B cell (primary cell): ENCODE data around the gene FILIP1. TPM values are rescaled to one million over a fixed set of nuclear protein-coding genes. Genes with fewer than 3 reads are reported as not detected.

Experiments
- ATAC-seq: fragments of 200-7000 bp; cut with Tn5 transposase; one replicate; pipeline ENCODE4 v1.10.0; 2021; ENCODE audit warnings: low read depth, mild to moderate bottlenecking, moderate number of reproducible peaks, moderate library complexity
- CTCF ChIA-PET: fragments of 350-600 bp; sonication (Branson Sonifier 250); formaldehyde crosslinking; loops from one replicate; lab custom pipeline; 2021; ENCODE audit warnings: antibody characterized with exemption, inconsistent platforms; lab: Charles Lee
- POLR2A ChIA-PET: fragments of 350-600 bp; sonication (Branson Sonifier 250); formaldehyde crosslinking; loops from one replicate; lab custom pipeline; 2021; ENCODE audit warnings: antibody characterized with exemption; lab: Charles Lee
- DNase-seq: peaks from one replicate; pipeline ENCODE4 v3.0.0; 2013
- H2AFZ ChIP-seq: 2 replicates; pipeline ENCODE4 v1.6.1; 2012; ENCODE audit warnings: mild to moderate bottlenecking, low read depth, low read length; ENCODE audit not compliant: insufficient read depth, poor library complexity, severe bottlenecking
- H3K27ac ChIP-seq, 2 donors: 1 replicate in 1 of 2; 2 replicates in 1 of 2; pipeline ENCODE4 v1.5.1; 2012 to 2013; ENCODE audit warnings: low read length in 2 of 2, mild to moderate bottlenecking in 2 of 2, moderate library complexity in 1 of 2
- H3K27me3 ChIP-seq, 4 experiments: fragments of 200-600 bp in 1 of 4; sonication (generic) in 1 of 4; replicated peaks in 1 of 4; 1 replicate in 2 of 4; 2 replicates in 2 of 4; pipeline versions ENCODE4 v1.6.1 to v1.7.0; 2013 to 2016; ENCODE audit warnings: low read length in 3 of 4, mild to moderate bottlenecking in 2 of 4, mixed read lengths in 1 of 4, moderate library complexity in 1 of 4; ENCODE audit not compliant: insufficient read depth in 4 of 4, control insufficient read depth in 3 of 4; ENCODE audit errors: control extremely low read depth in 1 of 4
- H3K36me3 ChIP-seq, 2 experiments: replicated peaks in 1 of 2; 1 replicate in 1 of 2; 2 replicates in 1 of 2; pipeline versions ENCODE4 v1.6.1 to v1.7.1; 2013; ENCODE audit warnings: low read length in 1 of 2; ENCODE audit not compliant: insufficient read depth in 2 of 2, control insufficient read depth in 1 of 2; ENCODE audit errors: control extremely low read depth in 1 of 2, extremely low read depth in 1 of 2
- H3K4me1 ChIP-seq, 2 donors: fragments of 200-600 bp in 1 of 2; sonication (generic) in 1 of 2; 1 replicate in 1 of 2; 2 replicates in 1 of 2; pipeline versions ENCODE4 v1.5.1 to v1.6.1; 2013 to 2017; ENCODE audit warnings: low read length in 2 of 2; ENCODE audit not compliant: control insufficient read depth in 2 of 2, insufficient read depth in 2 of 2
- H3K4me2 ChIP-seq: replicated peaks from 2 replicates; pipeline ENCODE3; 2012; ENCODE audit warnings: mild to moderate bottlenecking, low read depth, low read length; ENCODE audit not compliant: poor library complexity, severe bottlenecking
- H3K4me3 ChIP-seq, 5 experiments: fragments of 200-600 bp in 1 of 5; sonication (generic) in 1 of 5; 1 replicate in 3 of 5; 2 replicates in 2 of 5; pipeline versions ENCODE4 v1.5.1 to v1.7.0; 2011 to 2016; ENCODE audit warnings: low read length in 4 of 5, mild to moderate bottlenecking in 4 of 5, low read depth in 2 of 5, control low read depth in 1 of 5, moderate library complexity in 1 of 5; ENCODE audit not compliant: insufficient read depth in 1 of 5; ENCODE audit errors: control extremely low read depth in 1 of 5, extremely low read depth in 1 of 5
- H3K79me2 ChIP-seq: fragments of 200-600 bp; sonication (generic); one replicate; pipeline ENCODE4 v1.6.0; 2016; ENCODE audit warnings: low read length; ENCODE audit not compliant: control insufficient read depth, insufficient read depth
- H3K9ac ChIP-seq: fragments of 200-600 bp; sonication (generic); 2 replicates; pipeline ENCODE4 v1.6.1; 2017; ENCODE audit warnings: mild to moderate bottlenecking, low read length, moderate library complexity
- H3K9me3 ChIP-seq, 3 donors: one replicate each; pipeline versions ENCODE4 v1.6.1 to v1.7.1; 2013; ENCODE audit warnings: low read length in 2 of 3; ENCODE audit not compliant: control insufficient read depth in 2 of 3, insufficient read depth in 1 of 3; ENCODE audit errors: control extremely low read depth in 1 of 3
- H4K20me1 ChIP-seq: 2 replicates; pipeline ENCODE4 v1.6.0; 2012; ENCODE audit warnings: mild to moderate bottlenecking, low read length; ENCODE audit not compliant: insufficient read depth, control insufficient read depth, poor library complexity, severe bottlenecking
- H3K27ac Mint-ChIP-seq: one replicate; pipeline ENCODE4 v1.8.0; 2021; ENCODE audit warnings: mixed read lengths
- H3K27me3 Mint-ChIP-seq: one replicate; pipeline ENCODE4 v1.8.0; 2021; ENCODE audit warnings: mixed read lengths
- H3K4me1 Mint-ChIP-seq: one replicate; pipeline ENCODE4 v1.8.0; 2021; ENCODE audit warnings: mixed read lengths
- H3K4me3 Mint-ChIP-seq: one replicate; pipeline ENCODE4 v1.8.0; 2021; ENCODE audit warnings: mixed read lengths
- H3K9me3 Mint-ChIP-seq: one replicate; pipeline ENCODE4 v1.8.0; 2022; ENCODE audit warnings: mixed read lengths; ENCODE audit not compliant: insufficient read depth
- CTCF ChIP-seq: fragments of 200-600 bp; IDR thresholded peaks from one replicate; pipeline ENCODE4 v1.8.0; 2022; ENCODE audit warnings: antibody characterized with exemption, mild to moderate bottlenecking
- EZH2 ChIP-seq: IDR thresholded peaks from 2 replicates; pipeline ENCODE4 v1.6.1; 2012; ENCODE audit warnings: borderline replicate concordance, low read depth, mild to moderate bottlenecking, moderate library complexity, low read length; ENCODE audit not compliant: insufficient read depth, poor library complexity, severe bottlenecking
- WGBS: methylation state at CpG from one replicate; pipeline ENCODE4 v1.1.5; 2013; ENCODE audit warnings: missing lambda C conversion rate; ENCODE audit not compliant: insufficient coverage; 5-methylcytosine and 5-hydroxymethylcytosine counted together
- intact Hi-C: fragments of 100-400 bp; cut with micrococcal nuclease; formaldehyde crosslinking; loops from one replicate; pipeline ENCODE4 v1.10.0; 2022
- polyA plus RNA-seq: library from polyadenylated mRNA; depleted of rRNA; stranded (reverse); fragments of >200 nt; gene quantifications from 2 replicates; pipeline ENCODE4 v1.2.3, GENCODE V29; 2012
- total RNA-seq, 2 donors: library from RNA; stranded (reverse); fragments of 120-200 nt in 1 of 2; gene quantifications; 1 replicate in 1 of 2; 2 replicates in 1 of 2; pipeline versions ENCODE4 v1.2.3 to v1.2.4, GENCODE V29; 2013 to 2022

Gene FILIP1
- total and polyA plus RNA-seq, 2 donors (not counting 1 experiment from before 2014, with no cell fraction given) = not detected

- POLR2A ChIA-PET = no interaction called here
- Histone ChIP-seq H3K9ac (no peak overlapping the region), H3K4me1 (no peaks in the 10 kb centered on the region), H4K20me1 (no peaks in the 10 kb centered on the region), H3K36me3 (no peaks in the 10 kb centered on the region), H3K79me2 (no peaks in the 10 kb centered on the region), H3K9me3 (no peaks in the 10 kb centered on the region), H3K27ac (no peak overlapping the region), H3K4me3 (no peak overlapping the region), H3K4me2 (no peak overlapping the region), H3K27me3 (peaks cover 0 to 14% (median 3%) of the 10 kb centered on the region in 4 experiments), H2AFZ (no peak overlapping the region)
- CTCF ChIA-PET = interaction anchor here (0.7 to 1.6 kb wide), 2 partner anchors 18 to 47 kb away, joined by 3 to 5 read pairs; no protein-coding TSS in a partner anchor
- intact Hi-C loops = no loop called here
- H3K27me3 Mint-ChIP-seq = peaks cover 15% of the 10 kb centered on the region
- TF ChIP-seq CTCF (no peak), EZH2 (no peak)
- DNase-seq (no peak), ATAC-seq (no peak)
- H3K4me3 Mint-ChIP-seq = no peak overlapping the region
- H3K27ac Mint-ChIP-seq = no peak overlapping the region
- H3K4me1 Mint-ChIP-seq = no peaks in the 10 kb centered on the region
- no peaks in the 10 kb centered on the region for H3K9me3 Mint-ChIP-seq
Observed at GRCh38 chr6:75249837-75250236, 243.8 kb downstream of the FILIP1 start.

- Histone ChIP-seq H3K9me3 (no peaks in the 10 kb centered on the region), H3K79me2 (peaks cover 29% of the 10 kb centered on the region), H3K36me3 (no peaks in the 10 kb centered on the region), H3K27me3 (peaks cover 0 to 14% (median 4%) of the 10 kb centered on the region in 4 experiments), H2AFZ (no peak overlapping the region), H4K20me1 (no peaks in the 10 kb centered on the region), H3K27ac (no peak overlapping the region), H3K4me1 (peaks cover 5 to 10% of the 10 kb centered on the region in 2 donors), H3K4me2 (no peak overlapping the region), H3K4me3 (no peak overlapping the region), H3K9ac (no peak overlapping the region)
- ATAC-seq (no peak), DNase-seq (no peak)
- TF ChIP-seq CTCF = no peak
- TF ChIP-seq EZH2 = no peak
- ChIA-PET CTCF (no interaction called here), POLR2A (no interaction called here)
- Mint-ChIP-seq H3K9me3 (no peaks in the 10 kb centered on the region), H3K4me1 (peaks cover 16% of the 10 kb centered on the region), H3K27ac (no peak overlapping the region), H3K27me3 (peaks cover 16% of the 10 kb centered on the region), H3K4me3 (no peak overlapping the region)
- WGBS = 100% methylated on average over 1 of the region's 2 CpGs
- intact Hi-C loops = no loop called here
Observed at GRCh38 chr6:75246386-75246785, 247.2 kb downstream of the FILIP1 start.
